ENCODE results near the gene CCDC160.
"Not testable (repeated sequence)": the region's sequence is repeated elsewhere in the genome, so short reads cannot be mapped to it uniquely, and the experiment has no call there.

CCDC160 gene

DNA sequence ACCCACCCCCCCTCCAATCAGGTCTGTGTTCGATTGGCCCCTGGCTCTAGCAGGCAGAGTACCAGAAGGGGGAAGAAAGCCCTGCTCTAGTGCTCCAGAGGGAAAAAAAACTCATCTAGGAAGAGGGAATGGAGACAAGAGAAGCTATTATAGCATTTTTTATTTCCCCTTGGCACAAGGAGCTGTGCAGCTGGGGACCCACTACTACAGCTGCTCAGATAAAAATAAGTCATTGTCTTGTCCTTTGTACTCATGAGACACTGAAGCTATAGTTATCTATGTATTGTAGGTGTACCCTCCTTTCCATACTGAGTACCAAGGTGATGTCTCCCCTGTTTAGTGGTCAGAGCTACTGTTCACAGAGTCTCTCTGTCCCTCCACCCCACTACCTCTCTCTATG, 14.3 kb downstream of the CCDC160 start:
- no peaks in the 10 kb centered on the region for H3K36me3 Mint-ChIP-seq
- peaks cover 0 to 1% of the 10 kb centered on the region in 2 donors for H3K4me1 Mint-ChIP-seq
- ATAC-seq (replicated peaks) (no peak), DNase-seq (no peak)
- H3K27ac Mint-ChIP-seq, result no peak overlapping the region
- no peak overlapping the region for H3K4me3 Mint-ChIP-seq
- H3K27me3 Mint-ChIP-seq, result peaks cover 5 to 16% of the 10 kb centered on the region in 2 donors
- H3K9me3 Mint-ChIP-seq, result no peaks in the 10 kb centered on the region

DNA sequence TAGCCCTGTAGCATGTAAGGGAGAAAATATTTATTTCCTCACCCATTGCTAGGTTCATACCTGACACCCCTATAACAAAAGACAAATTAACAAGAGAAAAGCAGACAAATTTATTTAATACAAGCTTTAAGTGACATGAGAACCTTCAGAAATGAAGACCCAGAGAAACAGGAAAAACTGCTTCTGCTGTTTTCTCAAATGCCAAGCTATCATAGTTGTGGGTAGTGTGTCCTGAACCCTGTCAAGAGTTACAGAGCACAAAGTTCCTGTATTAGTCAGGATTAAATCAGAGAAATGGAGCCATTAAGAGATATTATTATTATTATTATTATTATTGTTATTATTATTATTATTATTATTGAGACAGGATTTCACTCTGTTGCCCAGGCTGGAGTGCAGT, 17.5 kb downstream of the CCDC160 start:
- no peaks in the 10 kb centered on the region for H3K36me3 Mint-ChIP-seq
- peaks cover 0 to 1% of the 10 kb centered on the region in 2 donors for H3K4me1 Mint-ChIP-seq
- ATAC-seq (replicated peaks) (no peak), DNase-seq (no peak)
- H3K4me3 Mint-ChIP-seq, result no peak overlapping the region
- H3K27me3 Mint-ChIP-seq, result peaks cover 5 to 13% of the 10 kb centered on the region in 2 donors
- no peak overlapping the region for H3K27ac Mint-ChIP-seq
- no peaks in the 10 kb centered on the region for H3K9me3 Mint-ChIP-seq

DNA sequence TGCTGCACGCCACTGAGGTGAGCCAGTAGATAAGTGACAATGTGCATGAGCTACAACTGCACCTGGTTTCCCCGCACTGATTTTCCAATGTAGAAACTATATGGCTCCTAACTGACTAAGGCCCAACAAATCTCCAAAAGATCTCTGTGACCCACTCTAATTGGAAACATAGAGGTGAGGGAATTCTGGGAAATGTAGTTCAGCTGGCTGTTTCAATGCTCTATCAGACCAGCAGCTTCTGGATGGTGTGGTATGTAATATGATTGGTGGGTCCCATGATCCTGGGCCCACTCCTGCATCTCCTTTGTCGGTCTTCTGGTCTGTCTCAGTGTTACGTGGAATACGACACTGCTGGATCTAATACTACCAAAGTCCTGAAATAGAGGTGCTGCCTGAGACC, 18.6 kb downstream of the CCDC160 start:
- Mint-ChIP-seq H3K4me3 (no peak overlapping the region), H3K27me3 (peaks cover 5 to 18% of the 10 kb centered on the region in 2 donors), H3K36me3 (no peaks in the 10 kb centered on the region), H3K4me1 (peaks cover 0 to 1% of the 10 kb centered on the region in 2 donors), H3K9me3 (no peaks in the 10 kb centered on the region), H3K27ac (no peak overlapping the region)
- DNase-seq (no peak), ATAC-seq (replicated peaks) (no peak)

DNA sequence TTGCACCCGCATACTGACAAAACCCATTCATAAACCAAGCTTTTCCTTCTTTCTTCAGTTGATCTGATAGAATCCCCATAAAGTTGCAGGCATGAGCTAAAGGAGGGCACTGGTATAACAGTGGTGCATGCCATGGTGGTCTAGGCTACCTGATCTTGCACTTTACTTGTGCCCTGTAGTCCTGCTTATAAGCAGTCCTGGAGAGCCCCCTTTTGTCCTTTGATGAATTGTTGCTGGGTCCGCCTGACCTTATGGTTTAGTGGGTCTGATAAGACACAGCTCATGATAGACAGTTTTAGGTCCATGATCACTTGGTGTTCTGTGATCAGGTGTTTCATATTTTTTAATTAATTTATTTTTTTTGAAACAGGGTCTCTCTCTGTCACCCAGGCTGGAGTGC, 19.7 kb downstream of the CCDC160 start:
- peaks cover 0 to 1% of the 10 kb centered on the region in 2 donors for H3K4me1 Mint-ChIP-seq
- DNase-seq (no peak), ATAC-seq (replicated peaks) (no peak)
- no peaks in the 10 kb centered on the region for H3K9me3 Mint-ChIP-seq
- no peaks in the 10 kb centered on the region for H3K36me3 Mint-ChIP-seq
- H3K4me3 Mint-ChIP-seq, result no peak overlapping the region
- H3K27ac Mint-ChIP-seq, result no peak overlapping the region
- H3K27me3 Mint-ChIP-seq, result peaks cover 5 to 17% of the 10 kb centered on the region in 2 donors

DNA sequence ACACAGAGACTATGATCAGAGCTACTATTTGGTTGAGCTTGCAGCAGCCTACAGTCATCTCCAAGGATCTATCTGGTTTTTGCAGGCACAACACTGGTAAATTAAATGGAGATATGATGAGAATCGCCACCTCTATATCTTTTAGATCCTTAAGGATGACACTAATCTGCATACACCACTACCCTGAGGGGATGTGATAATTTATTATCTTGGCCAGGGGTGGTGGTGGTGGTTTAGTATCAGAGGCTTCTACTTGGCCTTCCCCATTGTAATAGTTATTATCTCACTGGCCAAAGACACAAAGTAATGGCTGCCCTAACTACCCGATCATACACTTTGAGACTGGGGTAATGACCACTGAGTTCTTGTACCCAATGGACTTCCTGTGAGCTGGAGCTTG, 21.2 kb downstream of the CCDC160 start:
- Mint-ChIP-seq H3K9me3 (no peaks in the 10 kb centered on the region), H3K4me1 (peaks cover 0 to 1% of the 10 kb centered on the region in 2 donors), H3K27ac (no peak overlapping the region), H3K27me3 (peaks cover 5 to 17% of the 10 kb centered on the region in 2 donors), H3K4me3 (no peak overlapping the region), H3K36me3 (no peaks in the 10 kb centered on the region)
- DNase-seq (no peak), ATAC-seq (replicated peaks) (no peak)

DNA sequence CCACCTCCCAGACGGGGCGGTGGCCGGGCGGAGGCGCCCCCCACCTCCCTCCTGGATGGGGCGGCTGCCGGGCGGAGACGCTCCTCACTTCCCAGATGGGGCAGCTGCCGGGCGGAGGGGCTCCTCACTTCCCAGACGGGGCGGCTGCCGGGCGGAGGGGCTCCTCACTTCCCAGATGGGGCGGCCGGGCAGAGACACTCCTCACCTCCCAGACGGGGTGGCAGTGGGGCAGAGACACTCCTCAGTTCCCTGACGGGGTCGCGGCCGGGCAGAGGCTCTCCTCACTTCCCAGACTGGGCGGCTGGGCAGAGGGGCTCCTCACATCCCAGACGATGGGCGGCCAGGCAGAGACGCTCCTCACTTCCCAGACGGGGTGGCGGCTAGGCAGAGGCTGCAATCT, 49.0 kb downstream of the CCDC160 start:
- H3K27ac Mint-ChIP-seq; DNase-seq; ATAC-seq (replicated peaks); H3K4me1 Mint-ChIP-seq; H3K4me3 Mint-ChIP-seq; H3K36me3 Mint-ChIP-seq; H3K9me3 Mint-ChIP-seq: not testable (repeated sequence)
- H3K27me3 Mint-ChIP-seq, result peaks cover 5 to 14% of the 10 kb centered on the region in 2 donors

DNA sequence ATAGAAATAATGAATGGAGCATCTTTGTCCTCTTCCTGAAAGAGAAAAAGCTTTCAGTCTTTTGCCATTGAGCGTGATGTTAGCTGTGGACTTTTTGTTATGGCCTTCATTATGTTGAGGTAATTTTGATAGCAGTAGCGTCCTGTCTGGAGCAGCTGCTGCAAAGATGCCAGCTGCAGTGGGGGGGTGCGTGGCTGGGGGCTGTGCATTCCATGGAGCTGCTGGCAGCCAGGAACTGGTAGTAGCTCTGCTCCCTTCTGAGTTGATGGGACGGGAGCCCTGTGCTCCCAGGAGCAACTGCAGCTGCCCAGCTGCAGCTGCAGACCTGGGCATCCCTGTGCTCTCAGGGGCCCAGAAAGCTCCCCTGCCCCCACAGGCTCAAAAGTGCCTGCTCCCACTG, 50.4 kb downstream of the CCDC160 start:
- H3K27ac Mint-ChIP-seq, result no peak overlapping the region
- ATAC-seq (replicated peaks), result no peak

DNA sequence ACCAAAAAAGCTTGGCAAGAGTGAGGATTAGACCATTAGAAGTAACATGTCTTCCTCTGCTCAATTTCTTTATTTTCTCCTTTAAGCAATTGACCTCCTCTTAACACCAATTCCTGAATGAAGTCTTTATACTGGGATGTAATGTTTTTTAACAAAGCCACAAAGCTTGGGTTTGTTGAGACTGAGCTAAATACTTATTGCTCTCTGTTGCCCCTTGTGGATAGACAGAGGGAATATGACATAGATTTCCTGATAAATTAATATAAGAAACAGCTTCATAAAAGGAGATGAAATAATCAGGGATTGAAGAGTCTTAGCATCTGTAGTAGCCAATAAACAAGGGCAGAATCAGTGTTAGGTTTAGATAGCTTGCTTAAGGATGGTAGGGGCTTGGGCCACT, 57.6 kb downstream of the CCDC160 start:
- no peak overlapping the region for H3K27ac Mint-ChIP-seq
- H3K4me3 Mint-ChIP-seq, result no peak overlapping the region
- H3K27me3 Mint-ChIP-seq, result peaks cover 10 to 12% of the 10 kb centered on the region in 2 donors
- no peaks in the 10 kb centered on the region for H3K36me3 Mint-ChIP-seq
- peaks cover 7 to 10% of the 10 kb centered on the region in 2 donors for H3K9me3 Mint-ChIP-seq
- no peaks in the 10 kb centered on the region for H3K4me1 Mint-ChIP-seq
- ATAC-seq (replicated peaks), result no peak
- DNase-seq, result no peak

More for the DNA sequence above, 50.4 kb downstream of the CCDC160 start:
- DNase-seq, result no peak
- Mint-ChIP-seq H3K27me3 (peaks cover 0 to 5% of the 10 kb centered on the region in 2 donors), H3K4me1 (no peaks in the 10 kb centered on the region), H3K36me3 (no peaks in the 10 kb centered on the region), H3K4me3 (no peak overlapping the region), H3K9me3 (peaks cover 3 to 10% of the 10 kb centered on the region in 2 donors)
